ENCODE results near the gene C3orf18. TPM values are rescaled to one million over a fixed set of nuclear protein-coding genes. Genes with fewer than 3 reads are reported as not detected.

The C3orf18 gene
- total RNA-seq, 1 donor from 2014 or later, result 13.0 TPM

- H3K36me3 Mint-ChIP-seq (ENCODE audit: unreplicated experiment), result no peaks in the 10 kb centered on the region
- DNase-seq, result peak; percentile 71
- no peak for TF ChIP-seq CTCF (IDR thresholded peaks at IDR 0.05; ENCODE audit: partially characterized antibody, unreplicated experiment)
- H3K4me1 Mint-ChIP-seq (ENCODE audit: low read depth, unreplicated experiment), result peaks cover 36% of the 10 kb centered on the region
- H3K27ac Mint-ChIP-seq (ENCODE audit: unreplicated experiment), result no peak overlapping the region
- no peak overlapping the region for H3K4me3 Mint-ChIP-seq (ENCODE audit: unreplicated experiment)
- peaks cover 16% of the 10 kb centered on the region for H3K27me3 Mint-ChIP-seq (ENCODE audit: unreplicated experiment)
- peaks cover 6% of the 10 kb centered on the region for H3K9me3 Mint-ChIP-seq (ENCODE audit: unreplicated experiment)
Observed at GRCh38 chr3:50523279-50523811, 44.2 kb downstream of the C3orf18 start.

- Mint-ChIP-seq H3K4me1 (ENCODE audit: low read depth, unreplicated experiment) (peaks cover 46% of the 10 kb centered on the region), H3K27ac (ENCODE audit: unreplicated experiment) (no peak overlapping the region), H3K27me3 (ENCODE audit: unreplicated experiment) (peaks cover 12% of the 10 kb centered on the region), H3K36me3 (ENCODE audit: unreplicated experiment) (no peaks in the 10 kb centered on the region), H3K9me3 (ENCODE audit: unreplicated experiment) (peaks cover 6% of the 10 kb centered on the region), H3K4me3 (ENCODE audit: unreplicated experiment) (no peak overlapping the region)
- DNase-seq, result no peak
- no peak for TF ChIP-seq CTCF (IDR thresholded peaks at IDR 0.05; ENCODE audit: partially characterized antibody, unreplicated experiment)
Observed at GRCh38 chr3:50521572-50521971, 46.0 kb downstream of the C3orf18 start.

GRCh38 chr3:50520849-50521248 is 46.7 kb downstream of the C3orf18 start:
- H3K9me3 Mint-ChIP-seq (ENCODE audit: unreplicated experiment), result peaks cover 8% of the 10 kb centered on the region

GRCh38 chr3:50519471-50520089 is 48.0 kb downstream of the C3orf18 start:
- peaks cover 55% of the 10 kb centered on the region for H3K4me1 Mint-ChIP-seq (ENCODE audit: low read depth, unreplicated experiment)
- peak; percentile 91 for TF ChIP-seq CTCF (IDR thresholded peaks at IDR 0.05; ENCODE audit: partially characterized antibody, unreplicated experiment)
- peak; percentile 87 for DNase-seq
- H3K36me3 Mint-ChIP-seq (ENCODE audit: unreplicated experiment), result no peaks in the 10 kb centered on the region
- no peak overlapping the region for H3K27ac Mint-ChIP-seq (ENCODE audit: unreplicated experiment)
- H3K27me3 Mint-ChIP-seq (ENCODE audit: unreplicated experiment), result peaks cover 12% of the 10 kb centered on the region
- peaks cover 10% of the 10 kb centered on the region for H3K9me3 Mint-ChIP-seq (ENCODE audit: unreplicated experiment)
- no peak overlapping the region for H3K4me3 Mint-ChIP-seq (ENCODE audit: unreplicated experiment)

More at GRCh38 chr3:50520849-50521248, 46.7 kb downstream of the C3orf18 start:
- Mint-ChIP-seq H3K36me3 (ENCODE audit: unreplicated experiment) (no peaks in the 10 kb centered on the region), H3K27me3 (ENCODE audit: unreplicated experiment) (peaks cover 12% of the 10 kb centered on the region), H3K27ac (ENCODE audit: unreplicated experiment) (peak overlapping the region; percentile 57), H3K4me1 (ENCODE audit: low read depth, unreplicated experiment) (peaks cover 49% of the 10 kb centered on the region), H3K4me3 (ENCODE audit: unreplicated experiment) (peak overlapping the region; percentile 53)
- no peak for TF ChIP-seq CTCF (IDR thresholded peaks at IDR 0.05; ENCODE audit: partially characterized antibody, unreplicated experiment)
- no peak for DNase-seq

- no peak overlapping the region for H3K4me3 Mint-ChIP-seq (ENCODE audit: unreplicated experiment)
- no peak for DNase-seq
- TF ChIP-seq CTCF (IDR thresholded peaks at IDR 0.05; ENCODE audit: partially characterized antibody, unreplicated experiment), result no peak
- H3K9me3 Mint-ChIP-seq (ENCODE audit: unreplicated experiment), result peaks cover 11% of the 10 kb centered on the region
- H3K27me3 Mint-ChIP-seq (ENCODE audit: unreplicated experiment), result peaks cover 8% of the 10 kb centered on the region
- H3K4me1 Mint-ChIP-seq (ENCODE audit: low read depth, unreplicated experiment), result peaks cover 53% of the 10 kb centered on the region
- H3K27ac Mint-ChIP-seq (ENCODE audit: unreplicated experiment), result no peak overlapping the region
- H3K36me3 Mint-ChIP-seq (ENCODE audit: unreplicated experiment), result no peaks in the 10 kb centered on the region
Observed at GRCh38 chr3:50518436-50518835, 49.1 kb downstream of the C3orf18 start.

Measured in glutamatergic neuron (in vitro differentiated cells).